ENCODE results near the gene C17orf67. TPM values are rescaled to one million over a fixed set of nuclear protein-coding genes. Genes with fewer than 3 reads are reported as not detected.
A peak's percentile ranks its signal among the peaks of the same experiment; 100 is the strongest.

The C17orf67 gene
- total and polyA plus RNA-seq, 2 of the 13 experiments (the other 11 are each of a cell fraction or from before 2014, with no cell fraction given): 0.41 to 0.86 TPM

DNA sequence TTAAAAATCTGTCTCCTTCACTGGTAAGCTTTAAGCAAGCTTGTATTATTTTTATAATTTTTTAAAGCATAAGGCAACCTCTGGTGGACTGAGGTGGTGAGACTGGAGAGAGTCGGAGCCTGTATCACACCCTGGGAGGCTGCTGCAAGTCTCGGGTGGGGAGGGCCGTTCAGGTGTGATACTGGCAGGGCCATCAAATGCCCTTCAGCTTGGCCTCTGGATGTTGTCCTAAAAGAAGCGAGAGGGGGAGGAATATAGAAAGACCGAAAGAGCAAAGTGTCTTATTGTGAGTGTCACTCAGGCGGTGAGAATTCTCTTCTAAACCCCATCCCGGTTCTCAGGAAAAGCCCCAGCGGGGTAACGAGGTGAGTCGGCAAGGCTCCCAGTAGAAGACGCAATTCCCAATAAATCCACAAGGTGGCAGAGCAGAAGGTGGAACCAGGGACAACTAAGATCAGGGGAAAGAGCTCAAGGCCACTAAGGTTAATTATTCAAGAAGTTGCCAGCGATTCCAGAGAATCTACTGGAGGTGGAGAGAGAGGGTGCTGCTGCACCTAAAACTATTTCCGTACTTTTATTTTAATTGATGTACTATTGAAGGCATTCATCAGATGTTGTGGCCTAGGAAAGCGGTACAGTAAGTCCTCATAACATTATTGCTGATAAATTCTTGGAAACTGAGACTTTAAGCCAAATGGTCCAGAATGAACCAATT, 14.1 kb downstream of the C17orf67 start (continued):
- TF ChIP-seq MATR3 (CRISPR knock-in tag; IDR thresholded peaks at IDR 0.05): no peak
- peak; percentile 60; the same call in 1 of the 2 replicates for TF ChIP-seq SAP130 (CRISPR knock-in tag; IDR thresholded peaks at IDR 0.05; ENCODE audit: low read depth)
- TF ChIP-seq MED1 (CRISPR knock-in tag; IDR thresholded peaks at IDR 0.05): peak; percentile 65
- TF ChIP-seq NFATC3 (CRISPR knock-in tag; IDR thresholded peaks at IDR 0.05): no peak
- TF ChIP-seq ZNF431 (CRISPR knock-in tag; IDR thresholded peaks at IDR 0.05; ENCODE audit: borderline replicate concordance, low read depth): no peak
- no peak for TF ChIP-seq MED13 (CRISPR knock-in tag; IDR thresholded peaks at IDR 0.05)
- no peak for TF ChIP-seq PRDM15 (CRISPR knock-in tag; IDR thresholded peaks at IDR 0.05)
- no peak for TF ChIP-seq ZFAT (CRISPR knock-in tag; conservative IDR thresholded peaks at IDR 0.05)
- 0 out of 2 replicates have a peak, but pooled peaks have one; percentile 64 for TF ChIP-seq ZNF205 (CRISPR knock-in tag; IDR thresholded peaks at IDR 0.05)
- no peak for TF ChIP-seq SUZ12 (IDR thresholded peaks at IDR 0.05; ENCODE audit: low read depth, low read length)
- TF ChIP-seq ZNF224 (CRISPR knock-in tag; IDR thresholded peaks at IDR 0.05): no peak
- TF ChIP-seq, protein P1, sequence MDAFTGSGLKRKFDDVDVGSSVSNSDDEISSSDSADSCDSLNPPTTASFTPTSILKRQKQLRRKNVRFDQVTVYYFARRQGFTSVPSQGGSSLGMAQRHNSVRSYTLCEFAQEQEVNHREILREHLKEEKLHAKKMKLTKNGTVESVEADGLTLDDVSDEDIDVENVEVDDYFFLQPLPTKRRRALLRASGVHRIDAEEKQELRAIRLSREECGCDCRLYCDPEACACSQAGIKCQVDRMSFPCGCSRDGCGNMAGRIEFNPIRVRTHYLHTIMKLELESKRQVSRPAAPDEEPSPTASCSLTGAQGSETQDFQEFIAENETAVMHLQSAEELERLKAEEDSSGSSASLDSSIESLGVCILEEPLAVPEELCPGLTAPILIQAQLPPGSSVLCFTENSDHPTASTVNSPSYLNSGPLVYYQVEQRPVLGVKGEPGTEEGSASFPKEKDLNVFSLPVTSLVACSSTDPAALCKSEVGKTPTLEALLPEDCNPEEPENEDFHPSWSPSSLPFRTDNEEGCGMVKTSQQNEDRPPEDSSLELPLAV (CRISPR knock-in tag; conservative IDR thresholded peaks at IDR 0.05; ENCODE audit: low read depth): no peak
- no peak for TF ChIP-seq CEBPB (IDR thresholded peaks at IDR 0.05; ENCODE audit: borderline replicate concordance, low read depth, low read length)
- no peak for TF ChIP-seq SCMH1 (CRISPR knock-in tag; IDR thresholded peaks at IDR 0.05; ENCODE audit: borderline replicate concordance)
- no peak for TF ChIP-seq SIX1 (CRISPR knock-in tag; IDR thresholded peaks at IDR 0.05; ENCODE audit: borderline replicate concordance)
- no peak for TF ChIP-seq TERF1 (CRISPR knock-in tag; IDR thresholded peaks at IDR 0.05)
- TF ChIP-seq ZNF232 (CRISPR knock-in tag; IDR thresholded peaks at IDR 0.05; ENCODE audit: borderline replicate concordance): no peak
- no peak; the same call in 1 of the 2 replicates for TF ChIP-seq NR2F2 (IDR thresholded peaks at IDR 0.05; ENCODE audit: borderline replicate concordance, low read depth)
- TF ChIP-seq SRSF1 (optimal IDR thresholded peaks at IDR 0.05; ENCODE audit: low read depth, low read length): no peak
- TF ChIP-seq NPAS2 (CRISPR knock-in tag; IDR thresholded peaks at IDR 0.05; ENCODE audit: borderline replicate concordance): no peak
- peak; percentile 46; the same call in 1 of the 2 replicates for TF ChIP-seq KDM3A (CRISPR knock-in tag; IDR thresholded peaks at IDR 0.05; ENCODE audit: low read depth)
- no peak for TF ChIP-seq U2AF1 (optimal IDR thresholded peaks at IDR 0.05; ENCODE audit: low read depth, low read length)
- no peak for TF ChIP-seq CHCHD3 (CRISPR knock-in tag; IDR thresholded peaks at IDR 0.05)
